Right ventricle myocardium superior (tissue), 1 donor: ENCODE results near the gene FADD. TPM values are rescaled to one million over a fixed set of nuclear protein-coding genes. Genes with fewer than 3 reads are reported as not detected.
A peak's percentile ranks its signal among the peaks of the same experiment; 100 is the strongest.
"Not testable (repeated sequence)": the region's sequence is repeated elsewhere in the genome, so short reads cannot be mapped to it uniquely, and the experiment has no call there.

Experiments
- ATAC-seq: fragments of 200-7000 bp; cut with Tn5 transposase; one replicate; pipeline ENCODE4 v1.9.1; 2020; ENCODE audit warnings: mild to moderate bottlenecking; ENCODE audit not compliant: poor library complexity
- DNase-seq: peaks from one replicate; pipeline ENCODE4 v3.0.0-alpha.2; 2020
- intact Hi-C: fragments of 100-400 bp; cut with DNase I; formaldehyde crosslinking; loops from one replicate; pipeline ENCODE4 v1.11.2; 2022
- total RNA-seq: library from RNA; stranded (reverse); fragmentation: NEBNext Ultra II Directional; extraction: Animal tissue kit (Norgen Biotek cat#: 25700); gene quantifications from one replicate; pipeline ENCODE4 v1.2.1, GENCODE V29; 2021
- donor health status: DM: no; HTN: yes; CAD: no; lungs with severe emphysema.

Gene FADD
- total RNA-seq, 1 donor from 2014 or later = 10.3 TPM

- no peak for DNase-seq
- intact Hi-C loops = no loop called here
- ATAC-seq = no peak
These were observed 2.8 kb upstream of the FADD start for GRCh38 chr11:70200212-70200844.

GRCh38 chr11:70201047-70201446, 2.0 kb upstream of the FADD start:
- DNase-seq, intact Hi-C loops, ATAC-seq: not testable (repeated sequence)

GRCh38 chr11:70201882-70202861, 924 bp upstream of the FADD start:
- ATAC-seq = no peak
- no peak for DNase-seq
- intact Hi-C loops = no loop called here

- intact Hi-C loops = no loop called here
- DNase-seq (no peak), ATAC-seq (peak; percentile 26)
These were observed 812 bp downstream of the FADD start for GRCh38 chr11:70203751-70204465.

GRCh38 chr11:70204466-70204799, 1.3 kb downstream of the FADD start:
- intact Hi-C loops = no loop called here
- DNase-seq = no peak
- no peak for ATAC-seq

GRCh38 chr11:70205049-70205725, 2.1 kb downstream of the FADD start:
- ATAC-seq = no peak
- intact Hi-C loops = no loop called here
- DNase-seq = no peak

- intact Hi-C loops = no loop called here
- DNase-seq (no peak), ATAC-seq (no peak)
These were observed 2.7 kb downstream of the FADD start for GRCh38 chr11:70205766-70206165.

GRCh38 chr11:70206226-70206981, 3.3 kb downstream of the FADD start:
- intact Hi-C loops = no loop called here
- ATAC-seq (no peak), DNase-seq (no peak)

GRCh38 chr11:70206982-70207376, 3.9 kb downstream of the FADD start:
- intact Hi-C loops = no loop called here
- ATAC-seq = no peak

GRCh38 chr11:70207531-70208131, 4.5 kb downstream of the FADD start:
- intact Hi-C loops = no loop called here
- ATAC-seq (no peak), DNase-seq (no peak)

More at GRCh38 chr11:70206982-70207376, 3.9 kb downstream of the FADD start:
- no peak for DNase-seq

GRCh38 chr11:70209391-70209912, 6.4 kb downstream of the FADD start:
- intact Hi-C loops = no loop called here
- no peak for ATAC-seq
- no peak for DNase-seq

- intact Hi-C loops = no loop called here
- peak; percentile 42 for ATAC-seq
- no peak for DNase-seq
These were observed 7.0 kb downstream of the FADD start for GRCh38 chr11:70210051-70210501.

GRCh38 chr11:70210530-70210929, 7.4 kb downstream of the FADD start:
- intact Hi-C loops = no loop called here
- no peak for ATAC-seq
- DNase-seq = no peak

GRCh38 chr11:70212227-70212811, 9.2 kb downstream of the FADD start:
- no peak for DNase-seq
- intact Hi-C loops = no loop called here
- no peak for ATAC-seq

- DNase-seq, ATAC-seq, intact Hi-C loops: not testable (repeated sequence)
These were observed 14.3 kb downstream of the FADD start for GRCh38 chr11:70217388-70217787.

- intact Hi-C loops, ATAC-seq, DNase-seq: not testable (repeated sequence)
These were observed 15.0 kb downstream of the FADD start for GRCh38 chr11:70218076-70218475.

- intact Hi-C loops = no loop called here
- no peak for ATAC-seq
These were observed 17.0 kb downstream of the FADD start for GRCh38 chr11:70220136-70220535.

More at GRCh38 chr11:70220136-70220535, 17.0 kb downstream of the FADD start:
- DNase-seq = no peak
